ENCODE results near the gene FANCG. TPM values are rescaled to one million over a fixed set of nuclear protein-coding genes. Genes with fewer than 3 reads are reported as not detected.
A peak's percentile ranks its signal among the peaks of the same experiment; 100 is the strongest.

FANCG gene
- total and polyA plus RNA-seq, 2 of the 8 experiments (the other 6 are each of a cell fraction or from before 2014, with no cell fraction given), result 66.6 to 87.1 TPM

DNA sequence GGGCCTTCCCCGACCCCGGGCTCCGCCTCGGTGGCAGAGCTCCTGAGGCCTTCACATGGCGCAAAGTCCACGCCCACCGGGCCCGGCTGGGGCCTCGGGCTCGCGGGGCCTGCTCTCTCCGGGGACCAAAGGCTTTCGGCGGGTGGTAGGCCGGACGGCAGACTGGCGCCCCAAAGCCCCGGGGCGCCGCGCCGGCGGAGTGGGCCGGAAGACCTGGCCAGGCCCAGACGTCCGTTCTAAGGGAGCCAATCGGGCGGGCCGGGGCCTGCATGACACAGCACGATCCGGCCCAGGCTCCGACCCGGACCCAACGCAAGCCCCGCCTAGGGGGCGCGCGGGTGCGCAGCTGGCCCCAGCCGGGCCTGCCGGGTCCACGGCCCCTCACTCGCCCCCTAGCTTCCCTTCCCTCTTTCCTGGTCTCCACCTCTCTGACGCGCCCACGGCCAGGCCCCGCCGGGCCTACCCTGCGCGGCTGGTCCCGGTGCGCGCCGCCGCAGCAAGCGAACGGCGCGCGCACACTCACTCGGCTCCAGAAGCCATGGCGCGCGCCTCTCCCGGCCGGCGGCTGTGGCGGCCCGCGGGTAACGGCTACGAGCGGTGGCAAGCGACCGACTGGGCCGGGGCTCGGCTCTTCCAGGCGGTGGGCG lies 7.8 kb downstream of the FANCG start:
- DNase-seq (ENCODE audit: low read depth in 1 of 2, low spot score in 2 of 2), result peak; percentile 59 to 89
- Histone ChIP-seq H3K9ac (replicated peaks in 1 of 4; ENCODE audit: extremely low read depth in 1 of 4, low read depth in 3 of 4, low read length in 3 of 4) (peak overlapping the region; percentile 90 to 99 (median 93)), H3K4me3 (ENCODE audit: extremely low read depth in 1 of 4, insufficient read depth in 2 of 4, low read depth in 3 of 4, low read length in 4 of 4) (peak overlapping the region; percentile 75 to 94 (median 87)), H3K18ac (ENCODE audit: extremely low read depth, low read length) (peak overlapping the region; percentile 62; the same call in 1 of the 2 replicates), H3K14ac (ENCODE audit: insufficient read length) (no peak overlapping the region), H4K8ac (ENCODE audit: extremely low read depth, insufficient read depth, low read length) (peak overlapping the region; percentile 98), H4K5ac (ENCODE audit: insufficient read length, low read depth, low read length) (peak overlapping the region; percentile 87), H3K4me2 (ENCODE audit: insufficient read depth in 1 of 2, low read depth in 2 of 2, low read length in 2 of 2) (peak overlapping the region; percentile 85 to 86; a peak in 3 of 4 replicates), H2BK15ac (ENCODE audit: low read length) (no peak overlapping the region), H3K79me1 (ENCODE audit: low read depth, low read length) (peaks cover 3% of the 10 kb centered on the region; the same call in 1 of the 2 replicates), H3K36me3 (ENCODE audit: control insufficient read depth in 2 of 4, insufficient read depth in 4 of 4, low read length in 3 of 4) (peaks cover 25 to 51% (median 45%) of the 10 kb centered on the region in 4 experiments), H3K27me3 (replicated peaks in 1 of 4; ENCODE audit: control insufficient read depth in 3 of 4, extremely low read depth in 1 of 4, insufficient read depth in 3 of 4, low read length in 3 of 4) (no peaks in the 10 kb centered on the region), H3K4me1 (replicated peaks in 1 of 4; ENCODE audit: control insufficient read depth in 3 of 4, insufficient read depth in 4 of 4, low read length in 3 of 4) (peaks cover 4 to 12% (median 7%) of the 10 kb centered on the region in 4 experiments), H3K23ac (ENCODE audit: insufficient read length) (no peak overlapping the region), H3K23me2 (ENCODE audit: low read depth, low read length) (peaks cover 3% of the 10 kb centered on the region; the same call in 1 of the 2 replicates), H3K56ac (replicated peaks; ENCODE audit: insufficient read length, low read depth, low read length) (peak overlapping the region; percentile 78), H4K20me1 (replicated peaks in 1 of 2; ENCODE audit: control insufficient read depth in 1 of 2, insufficient read depth in 2 of 2, low read length in 2 of 2) (peaks cover 14 to 31% of the 10 kb centered on the region in 2 experiments), H4K91ac (replicated peaks; ENCODE audit: insufficient read length, low read length) (peak overlapping the region; percentile 19), H2AK5ac (ENCODE audit: low read depth, low read length) (no peak overlapping the region), H3K4ac (replicated peaks; ENCODE audit: insufficient read length, low read depth, low read length) (peak overlapping the region; percentile 92), H2BK5ac (ENCODE audit: low read depth, low read length) (peak overlapping the region; percentile 87), H3K27ac (ENCODE audit: low read depth, low read length) (peak overlapping the region; percentile 93), H3K79me2 (ENCODE audit: control insufficient read depth in 1 of 2, insufficient read depth in 2 of 2, low read length in 2 of 2) (peaks cover 38 to 50% of the 10 kb centered on the region in 2 experiments), H2AFZ (ENCODE audit: low read length) (no peak overlapping the region), H2BK120ac (replicated peaks; ENCODE audit: low read depth, low read length) (no peak overlapping the region), H2BK20ac (ENCODE audit: low read length) (no peak overlapping the region), H2BK12ac (ENCODE audit: low read depth, low read length) (no peak overlapping the region), H3K9me3 (ENCODE audit: insufficient read depth in 2 of 2, low read depth in 1 of 2, low read length in 1 of 2) (no peaks in the 10 kb centered on the region)
- WGBS, 2 experiments (ENCODE audit: extremely low coverage in 1 of 2, insufficient coverage in 1 of 2, insufficient read length in 1 of 2, insufficient replicate concordance in 2 of 2, low coverage in 1 of 2, low lambda C conversion rate in 2 of 2, missing lambda C conversion rate in 1 of 2), result 3% methylated on average over 37 of the region's 79 CpGs; no CpG with 5 or more reads in 1 of the 2 experiments
- no peak for FAIRE-seq
- ChIA-PET CTCF (ENCODE audit: partially characterized antibody) (interaction anchor here (0.6 to 4.4 kb wide), 12 partner anchors 8 to 172 kb away, joined by 3 to 15 read pairs (median 4); partner anchors contain the start of genes FANCG and PIGO), POLR2A (ENCODE audit: partially characterized antibody) (interaction anchor here (0.6 to 17.6 kb wide), 35 partner anchors 9 to 1882 kb away, joined by 3 to 440 read pairs (median 5); partner anchors contain the start of genes ATOSB, CCDC107, CREB3 and DNAJB5)
- TF ChIP-seq ATF2 (IDR thresholded peaks at IDR 0.05; ENCODE audit: low read length) (no peak), RXRA (IDR thresholded peaks at IDR 0.05; ENCODE audit: insufficient read depth, low read depth, low read length) (no peak), JUND (IDR thresholded peaks at IDR 0.05; ENCODE audit: low read length) (no peak), RBBP5 (IDR thresholded peaks at IDR 0.05; ENCODE audit: borderline replicate concordance, low read depth, low read length) (no peak), TAF1 (IDR thresholded peaks at IDR 0.05; ENCODE audit: low read depth, low read length) (peak; percentile 36; the same call in 1 of the 2 replicates), POLR2AphosphoS5 (IDR thresholded peaks at IDR 0.05; ENCODE audit: low read depth, low read length) (peak; percentile 50), EGR1 (IDR thresholded peaks at IDR 0.05; ENCODE audit: borderline replicate concordance, low read depth, low read length) (0 out of 2 replicates have a peak, but pooled peaks have one; percentile 4), RFX5 (IDR thresholded peaks at IDR 0.05; ENCODE audit: borderline replicate concordance, low read depth, low read length) (no peak)
- TF ChIP-seq, protein P1, sequence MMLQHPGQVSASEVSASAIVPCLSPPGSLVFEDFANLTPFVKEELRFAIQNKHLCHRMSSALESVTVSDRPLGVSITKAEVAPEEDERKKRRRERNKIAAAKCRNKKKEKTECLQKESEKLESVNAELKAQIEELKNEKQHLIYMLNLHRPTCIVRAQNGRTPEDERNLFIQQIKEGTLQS (IDR thresholded peaks at IDR 0.05; ENCODE audit: insufficient read depth, low read depth, low read length), result no peak

Measured in H1 (cell line).